ENCODE results near the gene TYW1B. TPM values are rescaled to one million over a fixed set of nuclear protein-coding genes. Genes with fewer than 3 reads are reported as not detected.
A peak's percentile ranks its signal among the peaks of the same experiment; 100 is the strongest.
"Not testable (repeated sequence)": the region's sequence is repeated elsewhere in the genome, so short reads cannot be mapped to it uniquely, and the experiment has no call there.

TYW1B gene
- total and polyA plus RNA-seq, 11 donors, result 0.44 to 5.7 (median 1.9) TPM

DNA sequence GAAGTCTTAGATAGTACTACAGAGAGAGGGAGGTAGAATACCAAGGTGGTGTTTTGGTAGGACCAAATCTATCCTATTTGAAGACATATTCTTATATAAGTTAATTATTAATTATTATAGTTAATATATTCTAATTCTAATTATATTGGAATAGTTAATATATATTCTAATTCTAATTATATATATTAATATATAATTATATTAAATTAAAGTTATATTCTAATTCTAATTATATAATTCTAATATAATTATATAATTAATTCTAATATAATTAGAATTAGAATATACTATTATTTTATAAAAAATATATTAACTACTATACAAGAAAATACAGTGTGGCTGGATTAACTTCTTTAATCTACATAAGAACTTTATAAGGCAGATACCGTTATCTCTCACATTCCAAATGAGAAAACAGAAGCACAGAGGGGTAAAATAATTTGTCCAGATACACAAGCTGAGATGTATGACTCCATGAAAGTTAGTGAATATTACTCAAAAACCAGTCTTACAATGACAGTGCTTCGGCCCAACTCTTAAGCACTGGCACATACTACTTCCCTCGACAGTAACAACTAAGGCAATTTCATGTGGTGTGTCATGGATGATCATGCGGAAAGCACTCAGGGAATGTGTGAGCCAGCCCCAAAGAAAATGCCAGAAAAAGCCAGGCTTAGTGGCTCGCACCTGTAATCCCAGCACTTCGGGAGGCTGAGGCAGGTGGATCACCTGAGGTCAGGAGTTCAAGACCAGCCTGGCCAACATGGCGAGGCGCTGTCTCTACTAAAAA is 42.6 kb downstream of the TYW1B start:
- Histone ChIP-seq H3K36me3 (no peaks in the 10 kb centered on the region), H3K4me3 (no peak overlapping the region), H3K4me1 (peaks cover 0 to 10% (median 5%) of the 10 kb centered on the region in 12 donors), H3K27me3 (no peaks in the 10 kb centered on the region), H3K27ac (no peak overlapping the region), H3K9me3 (no peaks in the 10 kb centered on the region)
- ATAC-seq (no peak), DNase-seq (no peak)
- TF ChIP-seq POLR2A (IDR thresholded peaks at IDR 0.05), result no peak
- TF ChIP-seq, protein P1, sequence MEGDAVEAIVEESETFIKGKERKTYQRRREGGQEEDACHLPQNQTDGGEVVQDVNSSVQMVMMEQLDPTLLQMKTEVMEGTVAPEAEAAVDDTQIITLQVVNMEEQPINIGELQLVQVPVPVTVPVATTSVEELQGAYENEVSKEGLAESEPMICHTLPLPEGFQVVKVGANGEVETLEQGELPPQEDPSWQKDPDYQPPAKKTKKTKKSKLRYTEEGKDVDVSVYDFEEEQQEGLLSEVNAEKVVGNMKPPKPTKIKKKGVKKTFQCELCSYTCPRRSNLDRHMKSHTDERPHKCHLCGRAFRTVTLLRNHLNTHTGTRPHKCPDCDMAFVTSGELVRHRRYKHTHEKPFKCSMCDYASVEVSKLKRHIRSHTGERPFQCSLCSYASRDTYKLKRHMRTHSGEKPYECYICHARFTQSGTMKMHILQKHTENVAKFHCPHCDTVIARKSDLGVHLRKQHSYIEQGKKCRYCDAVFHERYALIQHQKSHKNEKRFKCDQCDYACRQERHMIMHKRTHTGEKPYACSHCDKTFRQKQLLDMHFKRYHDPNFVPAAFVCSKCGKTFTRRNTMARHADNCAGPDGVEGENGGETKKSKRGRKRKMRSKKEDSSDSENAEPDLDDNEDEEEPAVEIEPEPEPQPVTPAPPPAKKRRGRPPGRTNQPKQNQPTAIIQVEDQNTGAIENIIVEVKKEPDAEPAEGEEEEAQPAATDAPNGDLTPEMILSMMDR (IDR thresholded peaks at IDR 0.05), result no peak
- 94 to 95% (median 95%) methylated on average over 8 of the region's 8 CpGs for WGBS, 4 donors
- intact Hi-C loops (cut with DNase I), result loop anchor here in 3 of 10 donors (5.0 to 10.0 kb wide), 3 partner anchors 288 to 1031 kb away; no protein-coding TSS in a partner anchor

DNA sequence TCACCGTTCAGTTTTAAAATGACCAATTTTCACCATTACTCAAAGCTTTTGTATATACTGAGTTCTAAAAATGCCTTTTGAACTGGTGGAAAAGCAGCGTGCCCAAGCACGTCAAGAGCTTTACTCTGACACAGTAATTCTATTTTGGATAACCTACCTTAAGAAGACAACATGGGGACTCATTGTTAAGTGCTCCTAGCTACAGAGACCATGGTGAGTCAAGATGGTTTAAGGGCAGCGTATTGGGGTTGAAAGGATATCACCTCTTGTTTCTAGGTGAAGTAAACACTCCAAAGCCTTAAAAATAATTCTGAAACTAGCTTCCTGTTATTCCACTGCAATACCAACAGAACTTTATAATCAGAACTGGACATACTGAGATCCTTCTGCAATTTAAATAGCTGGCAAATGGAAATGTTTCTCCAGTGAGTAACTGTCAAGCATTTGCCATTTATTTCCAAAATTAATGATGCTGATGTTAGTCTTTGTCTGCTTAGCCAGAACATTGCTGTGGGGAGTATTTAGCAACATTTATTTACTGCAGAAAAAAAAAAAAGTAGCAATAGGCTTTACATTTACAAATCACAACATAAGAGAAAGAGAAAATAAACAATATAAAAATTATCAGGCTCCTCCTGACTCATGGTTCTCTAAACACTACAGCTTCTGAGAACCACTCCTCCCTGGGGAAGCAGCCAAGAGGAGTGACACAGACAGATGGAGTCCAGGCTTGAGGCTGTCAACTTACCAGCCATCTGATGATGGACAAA is 44.2 kb downstream of the TYW1B start:
- ATAC-seq (peak; percentile 83 to 96 (median 95)), DNase-seq (peak in 4 of 5 donors; percentile 33 to 72 (median 57))
- peak overlapping the region in 4 of 12 donors; percentile 13 to 39 (median 28) for H3K27ac ChIP-seq
- H3K4me1 ChIP-seq, result peaks cover 0 to 10% (median 3%) of the 10 kb centered on the region in 12 donors
- not testable (repeated sequence) for H3K36me3 ChIP-seq, H3K4me3 ChIP-seq, H3K27me3 ChIP-seq, H3K9me3 ChIP-seq
- intact Hi-C loops (cut with DNase I), result loop anchor here in 2 of 10 donors (10.0 kb wide), 2 partner anchors 289 to 1029 kb away; no protein-coding TSS in a partner anchor
- WGBS, 4 donors, result 60 to 77% (median 69%) methylated on average over 4 of the region's 4 CpGs

DNA sequence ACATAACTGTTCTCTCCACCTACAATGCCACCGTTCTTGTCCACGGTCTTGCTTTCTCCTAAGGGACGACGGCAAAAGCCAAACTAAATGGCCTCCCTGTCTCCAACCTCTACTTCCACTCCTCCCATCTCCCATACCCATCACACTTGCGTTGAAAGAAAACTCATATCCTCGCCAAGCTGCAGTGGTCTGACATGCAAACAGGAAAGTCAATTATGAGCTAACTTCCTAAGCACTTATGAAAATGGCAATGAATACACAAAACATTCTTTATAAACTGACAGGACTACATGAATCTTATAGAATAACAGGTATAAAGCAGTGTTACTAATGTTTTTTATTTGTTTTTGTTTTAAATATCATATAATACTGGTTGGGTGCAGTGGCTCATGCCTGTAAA is 46.4 kb downstream of the TYW1B start:
- no peak overlapping the region for H3K27ac ChIP-seq
- TF ChIP-seq POLR2A (IDR thresholded peaks at IDR 0.05), result no peak
- TF ChIP-seq, protein P1 (IDR thresholded peaks at IDR 0.05), result no peak
- H3K27me3 ChIP-seq, result no peaks in the 10 kb centered on the region
- 81 to 84% (median 82%) methylated on average over 6 of the region's 6 CpGs for WGBS, 4 donors
- peaks cover 0 to 5% (median 0%) of the 10 kb centered on the region in 9 donors for H3K36me3 ChIP-seq
- intact Hi-C loops (cut with DNase I), result loop anchor here in 2 of 10 donors (10.0 kb wide), 2 partner anchors 287 to 1027 kb away; no protein-coding TSS in a partner anchor
- no peaks in the 10 kb centered on the region for H3K9me3 ChIP-seq
- peaks cover 0 to 10% (median 3%) of the 10 kb centered on the region in 12 donors for H3K4me1 ChIP-seq
- no peak for DNase-seq
- H3K4me3 ChIP-seq, result no peak overlapping the region
- no peak for ATAC-seq

DNA sequence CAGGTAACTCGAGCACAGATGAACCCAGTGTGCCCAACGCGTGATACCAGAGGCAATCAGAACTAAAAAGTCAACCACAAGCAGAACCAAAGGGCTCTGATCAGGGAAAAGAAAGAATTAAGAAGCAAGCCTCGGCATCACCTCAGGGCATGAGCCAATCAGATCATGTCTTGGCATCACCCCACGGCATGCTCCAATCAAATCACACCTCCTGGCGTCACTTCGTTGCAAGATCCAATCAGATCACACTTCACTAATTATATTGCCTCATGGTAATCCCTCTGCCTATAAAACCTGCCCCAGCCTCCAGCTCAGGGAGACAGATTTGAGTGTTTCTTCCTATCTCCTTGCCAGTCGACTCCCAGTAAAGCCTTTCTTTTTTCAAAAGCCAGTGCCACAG is 46.8 kb downstream of the TYW1B start:
- TF ChIP-seq, protein P1 (IDR thresholded peaks at IDR 0.05), result no peak
- no peak for TF ChIP-seq POLR2A (IDR thresholded peaks at IDR 0.05)

DNA sequence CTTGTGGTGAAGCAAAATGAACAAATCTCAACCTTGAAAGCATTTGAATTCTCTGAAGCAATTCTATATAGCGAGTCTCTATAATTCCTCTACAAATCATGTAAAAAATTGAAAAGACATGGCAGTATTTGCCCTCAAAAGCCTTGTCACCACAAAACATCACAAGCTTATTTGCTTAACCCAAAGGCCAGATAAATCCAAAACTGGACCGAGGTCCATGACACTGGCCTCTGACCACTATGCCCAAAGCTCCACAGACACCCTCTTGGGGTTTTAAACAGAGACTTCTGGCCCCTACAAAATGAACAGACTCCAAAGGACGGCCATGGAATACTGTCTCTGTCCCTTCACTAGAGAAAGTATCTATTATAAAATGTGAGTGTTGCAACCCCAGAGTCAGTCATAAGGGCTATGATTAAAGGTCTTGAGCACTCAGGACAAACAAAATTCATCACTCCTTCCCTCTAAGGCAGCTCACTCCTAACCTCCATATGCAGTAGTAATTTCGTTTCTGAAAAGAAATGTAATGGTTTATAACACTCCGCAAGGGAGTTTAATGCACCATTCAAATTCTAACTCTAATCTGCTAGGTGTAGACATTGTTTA is 47.6 kb downstream of the TYW1B start:
- ATAC-seq, DNase-seq, H3K27ac ChIP-seq, H3K9me3 ChIP-seq, H3K4me3 ChIP-seq, H3K27me3 ChIP-seq: not testable (repeated sequence)
- Histone ChIP-seq H3K36me3 (peaks cover 0 to 15% (median 2%) of the 10 kb centered on the region in 9 donors), H3K4me1 (peaks cover 0 to 10% (median 3%) of the 10 kb centered on the region in 12 donors)
- intact Hi-C loops (cut with DNase I), result loop anchor here in 2 of 10 donors (10.0 kb wide), 2 partner anchors 286 to 1026 kb away; no protein-coding TSS in a partner anchor
- 85 to 94% (median 89%) methylated on average over 5 of the region's 5 CpGs for WGBS, 4 donors

More for the DNA sequence above, 46.8 kb downstream of the TYW1B start:
- H3K27me3 ChIP-seq, result no peaks in the 10 kb centered on the region
- H3K36me3 ChIP-seq, result peaks cover 0 to 7% (median 0%) of the 10 kb centered on the region in 9 donors
- no peaks in the 10 kb centered on the region for H3K9me3 ChIP-seq
- H3K27ac ChIP-seq, result no peak overlapping the region
- WGBS, 4 donors, result 90 to 95% (median 93%) methylated on average over 8 of the region's 8 CpGs
- peaks cover 0 to 10% (median 3%) of the 10 kb centered on the region in 12 donors for H3K4me1 ChIP-seq
- H3K4me3 ChIP-seq, result no peak overlapping the region
- ATAC-seq (no peak), DNase-seq (no peak)
- intact Hi-C loops (cut with DNase I), result loop anchor here in 2 of 10 donors (10.0 kb wide), 2 partner anchors 286 to 1026 kb away; no protein-coding TSS in a partner anchor

DNA sequence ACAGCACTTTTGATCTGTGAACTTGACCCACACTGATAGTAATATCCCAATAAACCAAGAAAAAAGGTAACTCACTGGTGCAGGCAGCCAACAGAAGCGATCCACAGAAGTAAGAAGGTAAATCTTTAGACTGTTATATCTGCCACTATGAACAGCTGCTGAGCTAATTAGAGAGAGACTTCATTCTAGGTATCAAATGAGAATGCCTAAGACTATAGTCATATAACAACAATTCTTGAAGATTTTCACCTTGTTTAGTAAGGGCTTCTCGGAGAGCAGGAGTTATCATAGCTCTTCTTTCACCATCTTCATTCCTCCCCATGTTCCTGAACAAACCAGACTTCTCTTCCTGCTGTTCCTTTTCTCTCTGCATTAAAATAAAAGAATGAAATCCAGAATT is 50.8 kb downstream of the TYW1B start:
- H3K4me3 ChIP-seq; H3K4me1 ChIP-seq; H3K27me3 ChIP-seq; H3K9me3 ChIP-seq; DNase-seq; H3K27ac ChIP-seq; ATAC-seq; intact Hi-C loops (cut with DNase I): not testable (repeated sequence)
- peaks cover 0 to 25% (median 2%) of the 10 kb centered on the region in 9 donors for H3K36me3 ChIP-seq
- 92 to 99% (median 96%) methylated on average over 2 of the region's 2 CpGs for WGBS, 4 donors

DNA sequence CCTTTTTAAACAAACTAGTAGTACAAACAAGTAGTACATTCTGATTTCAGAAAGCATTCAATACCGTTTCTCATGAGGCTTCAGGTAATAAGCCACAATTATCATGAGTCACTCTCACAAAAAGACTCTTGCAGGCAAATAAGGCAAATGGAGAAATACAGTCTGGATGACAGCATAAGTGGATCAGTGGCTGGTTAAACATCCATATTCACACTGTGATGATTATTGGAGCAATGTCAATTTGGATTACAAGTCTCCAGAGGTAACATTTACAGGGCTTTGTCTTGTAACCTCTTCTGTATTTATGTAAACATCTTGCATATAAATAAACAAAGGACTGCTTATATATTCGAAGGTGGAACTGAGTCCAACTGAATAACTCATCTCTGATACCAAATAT is 55.4 kb downstream of the TYW1B start:
- H3K36me3 ChIP-seq, result peaks cover 0 to 31% (median 8%) of the 10 kb centered on the region in 9 donors
- H3K27ac ChIP-seq; DNase-seq; ATAC-seq; H3K4me1 ChIP-seq; H3K9me3 ChIP-seq; intact Hi-C loops (cut with DNase I); H3K4me3 ChIP-seq; H3K27me3 ChIP-seq: not testable (repeated sequence)
- WGBS, 4 donors, result 80 to 88% (median 81%) methylated on average over 2 of the region's 2 CpGs
